ENCODE measurements around the gene RAB44. TPM values are rescaled to one million over a fixed set of nuclear protein-coding genes. Genes with fewer than 3 reads are reported as not detected.

RAB44 gene
- total and polyA plus RNA-seq, 2 of the 4 experiments (the other 2 are of a cell fraction): 0.03 TPM; not detected in 1

- Histone ChIP-seq H2BK20ac (ENCODE audit: low read depth, low read length) (no peak overlapping the region), H3K18ac (ENCODE audit: low read depth, low read length) (no peak overlapping the region), H2AFZ (replicated peaks; ENCODE audit: low read length, poor library complexity) (no peak overlapping the region), H3K56ac (ENCODE audit: extremely low read depth, insufficient read depth, low read length) (no peak overlapping the region), H3K9me3 (ENCODE audit: control insufficient read depth, insufficient read depth, low read length) (no peaks in the 10 kb centered on the region), H4K5ac (ENCODE audit: low read depth, low read length) (no peak overlapping the region), H4K8ac (ENCODE audit: low read depth in 2 of 2, low read length in 2 of 2) (no peak overlapping the region), H3K4ac (ENCODE audit: low read depth, low read length) (no peak overlapping the region), H3K27ac (ENCODE audit: insufficient read depth, low read length) (no peak overlapping the region), H2BK5ac (ENCODE audit: low read depth, low read length, poor library complexity, severe bottlenecking) (no peak overlapping the region), H3K36me3 (ENCODE audit: control insufficient read depth, insufficient read depth, low read length) (no peaks in the 10 kb centered on the region), H4K20me1 (ENCODE audit: insufficient read depth, low read length) (peaks cover 5% of the 10 kb centered on the region; the same call in 1 of the 2 replicates), H2AK5ac (ENCODE audit: low read depth, low read length) (no peak overlapping the region), H3K9me1 (ENCODE audit: insufficient read depth, low read length) (no peaks in the 10 kb centered on the region), H2BK15ac (ENCODE audit: low read depth, low read length) (no peak overlapping the region), H3K4me2 (ENCODE audit: low read depth, low read length) (no peak overlapping the region), H4K91ac (ENCODE audit: insufficient read depth, low read depth, low read length) (no peak overlapping the region), H3K4me3 (ENCODE audit: insufficient read depth, low read depth, low read length) (no peak overlapping the region), H2BK120ac (ENCODE audit: low read depth, low read length) (no peak overlapping the region), H3K4me1 (ENCODE audit: control insufficient read depth, insufficient read depth, low read length) (no peaks in the 10 kb centered on the region), H3K14ac (replicated peaks; ENCODE audit: low read depth, low read length) (no peak overlapping the region), H3K27me3 (ENCODE audit: control insufficient read depth, insufficient read depth, low read length) (peaks cover 36% of the 10 kb centered on the region), H3K9ac (ENCODE audit: low read depth, low read length) (no peak overlapping the region), H3K79me1 (ENCODE audit: low read depth in 1 of 2, low read length in 2 of 2) (no peaks in the 10 kb centered on the region), H2AK9ac (replicated peaks; ENCODE audit: low read depth, low read length, poor library complexity) (no peak overlapping the region), H3K23ac (ENCODE audit: low read depth, low read length) (no peak overlapping the region)
- CTCF ChIA-PET: no interaction called here
- in situ Hi-C loops (cut with MboI; ENCODE audit: low sequenced_read_pairs) (loop anchor here (5.0 kb wide), 1 partner anchor 98 kb away; no protein-coding TSS in a partner anchor), intact Hi-C loops (cut with micrococcal nuclease) (no loop called here), dilution Hi-C loops (cut with HindIII; ENCODE audit: low sequenced_read_pairs, unreplicated experiment) (no loop called here)
- no TSS peak for BruUV-seq (replicated peaks)
- DNase-seq (no peak), ATAC-seq (ENCODE audit: low read depth) (no peak)
- no CpG with 5 or more reads among the region's 11 CpGs for WGBS, 2 experiments (ENCODE audit: extremely low coverage in 2 of 2, insufficient read length in 1 of 2)
- POLR2A ChIA-PET (ENCODE audit: unreplicated experiment): no interaction called here
- TF ChIP-seq MAZ (IDR thresholded peaks at IDR 0.05; ENCODE audit: borderline replicate concordance, low read depth, low read length) (no peak), NFE2L2 (IDR thresholded peaks at IDR 0.05; ENCODE audit: low read depth, low read length) (no peak), POLR2A (IDR thresholded peaks at IDR 0.05; ENCODE audit: low read depth, low read length) (no peak), CEBPB (IDR thresholded peaks at IDR 0.05; ENCODE audit: low read depth, low read length) (no peak), RAD21 (IDR thresholded peaks at IDR 0.05; ENCODE audit: low read length) (no peak), RFX5 (IDR thresholded peaks at IDR 0.05; ENCODE audit: low read depth, low read length) (no peak), RCOR1 (IDR thresholded peaks at IDR 0.05; ENCODE audit: insufficient replicate concordance, low read length) (no peak), USF2 (IDR thresholded peaks at IDR 0.05; ENCODE audit: low read depth, low read length) (no peak)
Observed at GRCh38 chr6:36720251-36721141, 22.9 kb downstream of the RAB44 start.

All from IMR-90 (cell line).